Stimulated activated CD8-positive, alpha-beta memory T cell treated with anti-CD3 and anti-CD28 coated beads, Interleukin-4, amount 100 ng/mL, for 48 hours (primary cell): ENCODE results near the gene CD300H.
"Not testable (repeated sequence)": the region's sequence is repeated elsewhere in the genome, so short reads cannot be mapped to it uniquely, and the experiment has no call there.

Source experiments
- DNase-seq: peaks from one replicate; pipeline ENCODE4 v3.0.0-alpha.2; 2020

Gene CD300H

DNA sequence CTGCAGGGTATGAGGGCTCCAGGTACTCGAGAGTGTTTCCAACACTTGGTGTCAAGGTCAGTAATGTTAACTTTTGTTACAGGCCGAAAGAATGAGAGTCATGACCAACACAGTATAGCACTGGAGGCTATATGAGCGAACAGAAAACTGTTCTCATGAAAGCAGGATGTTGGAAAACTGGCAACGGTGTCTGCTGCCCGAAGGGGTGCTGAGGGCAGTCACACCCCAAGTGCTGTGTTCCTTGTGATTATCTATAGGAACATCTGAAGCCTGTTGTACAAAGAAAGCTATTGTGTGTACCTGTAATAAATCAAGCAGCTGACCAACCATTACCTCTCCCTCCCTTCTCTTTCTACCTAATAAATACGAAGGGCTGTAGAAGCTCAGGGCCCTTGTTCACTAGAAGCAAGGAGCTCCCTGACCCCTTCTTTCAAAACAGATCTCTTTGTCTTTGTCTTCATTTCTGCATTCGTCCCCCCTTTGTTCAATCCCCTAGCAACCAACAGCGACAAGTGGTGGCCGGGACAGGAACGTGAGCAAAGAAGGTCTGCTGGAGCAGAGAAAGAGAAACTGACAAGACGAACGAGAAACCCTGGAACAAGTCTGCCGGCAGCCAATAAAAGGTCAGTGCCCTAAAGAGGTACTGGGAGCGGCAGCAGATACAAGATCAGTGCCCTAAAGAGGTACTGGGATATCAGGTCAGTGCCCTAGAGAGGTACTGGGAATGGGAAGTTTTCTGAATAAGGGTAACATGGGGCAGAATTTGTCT, 17.2 kb upstream of the CD300H start:
- no peak for DNase-seq

DNA sequence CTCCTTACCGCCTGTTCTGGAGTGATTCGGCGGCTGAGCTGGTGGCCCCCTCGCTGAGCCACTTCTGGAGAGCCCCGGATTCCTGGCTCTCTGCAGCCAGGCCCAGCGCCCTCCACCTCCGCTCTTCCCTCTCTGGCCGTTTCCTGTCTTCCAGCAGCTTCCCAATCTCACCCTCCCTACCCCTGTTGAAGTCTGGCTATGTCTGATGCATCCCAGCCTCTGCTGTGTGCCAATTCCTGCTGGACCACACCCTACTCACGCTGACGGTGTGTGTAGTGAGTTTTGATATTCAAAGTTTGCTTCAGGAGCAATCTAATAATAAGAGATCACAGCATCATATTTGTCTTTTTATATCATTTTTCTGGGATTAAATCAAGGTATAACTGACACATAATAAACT, 15.3 kb upstream of the CD300H start:
- DNase-seq, result no peak

DNA sequence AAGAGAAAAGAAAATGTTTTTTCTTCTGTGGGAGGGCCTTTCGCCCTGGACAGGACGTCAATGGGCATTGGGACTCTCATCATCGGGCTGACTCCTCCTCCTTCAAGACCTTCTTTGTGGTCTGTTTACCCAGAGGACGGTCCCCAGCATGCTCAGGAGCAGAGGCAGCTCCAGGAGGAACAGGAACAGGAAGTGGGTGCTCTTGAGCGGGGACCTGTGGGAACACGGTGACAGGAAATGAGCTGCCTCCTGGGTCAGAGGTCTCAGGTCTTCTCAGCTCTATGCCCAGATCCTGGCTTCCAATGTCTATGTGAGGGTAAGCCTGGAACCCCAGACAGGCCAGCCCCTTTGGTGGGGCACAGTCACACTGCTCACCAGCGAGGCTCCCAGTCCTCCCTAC, 12.6 kb upstream of the CD300H start:
- no peak for DNase-seq

DNA sequence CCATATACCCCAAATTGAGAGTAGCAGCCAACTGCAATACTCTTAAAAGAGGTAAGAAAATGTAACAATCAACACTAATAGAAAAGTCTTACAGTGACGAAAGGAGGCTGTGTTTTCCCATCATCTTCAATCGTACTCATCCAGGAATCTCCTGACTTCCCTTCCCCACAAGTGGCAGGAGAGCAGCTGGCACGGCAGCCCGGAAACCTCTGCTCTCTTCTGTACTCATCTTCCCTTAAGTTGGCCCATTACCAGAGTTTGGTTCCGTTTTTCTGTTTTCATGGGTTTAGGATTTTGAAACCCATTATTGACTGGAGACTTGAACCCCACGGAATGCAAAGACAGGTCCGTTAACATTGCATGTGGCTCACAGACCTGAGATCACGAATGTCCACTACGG, 11.7 kb upstream of the CD300H start:
- DNase-seq, result no peak

- DNase-seq, result no peak
Measured at GRCh38 chr17:74574489-74575142, 7.3 kb upstream of the CD300H start.

GRCh38 chr17:74573635-74574034, 6.3 kb upstream of the CD300H start:
- not testable (repeated sequence) for DNase-seq

GRCh38 chr17:74573169-74573568, 5.9 kb upstream of the CD300H start:
- no peak for DNase-seq

- no peak for DNase-seq
Measured at GRCh38 chr17:74571621-74572270, 4.4 kb upstream of the CD300H start.

GRCh38 chr17:74569020-74570003, 2.0 kb upstream of the CD300H start:
- peak; percentile 49 for DNase-seq

- no peak for DNase-seq
Measured at GRCh38 chr17:74568106-74568873, 981 bp upstream of the CD300H start.

- DNase-seq, result peak; percentile 66
Measured at GRCh38 chr17:74566132-74566753, 1.1 kb downstream of the CD300H start.

GRCh38 chr17:74565126-74565525, 2.2 kb downstream of the CD300H start:
- DNase-seq, result no peak

DNA sequence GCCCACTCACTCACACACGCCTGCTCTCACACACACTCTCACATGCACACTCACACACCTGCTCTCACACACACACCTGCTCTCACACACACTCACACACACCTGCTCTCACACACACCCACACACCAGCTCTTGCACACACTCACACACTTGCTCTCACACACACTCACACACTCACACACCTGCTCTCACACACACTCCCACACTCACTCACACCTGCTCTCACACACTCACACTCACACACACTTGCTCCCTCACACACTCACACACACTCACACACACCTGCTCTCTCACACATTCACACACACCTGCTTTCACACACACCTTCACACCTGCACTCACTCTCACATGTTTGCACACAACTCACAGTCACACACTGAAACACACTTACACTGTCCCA, 4.0 kb downstream of the CD300H start:
- no peak for DNase-seq

DNA sequence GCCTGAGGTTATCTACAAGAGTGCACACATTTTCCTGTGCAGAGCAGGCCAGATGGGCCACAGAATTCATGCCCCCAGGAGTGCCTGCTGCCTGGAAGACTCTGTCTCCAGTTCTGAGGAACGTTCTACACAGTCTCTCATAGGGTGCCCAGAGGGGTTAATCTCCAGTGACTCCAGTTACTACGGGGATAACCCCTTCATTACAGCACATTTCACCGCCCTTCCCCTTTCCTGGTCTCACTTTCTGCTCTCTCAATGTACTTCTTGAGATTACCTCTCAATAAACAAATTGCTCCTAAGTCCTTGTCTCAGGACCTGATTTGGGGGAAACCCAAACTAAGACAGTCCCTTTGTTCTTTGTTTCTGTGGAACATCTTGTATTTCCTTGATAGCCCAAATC, 5.7 kb downstream of the CD300H start:
- no peak for DNase-seq

- no peak for DNase-seq
Measured at GRCh38 chr17:74558882-74559519, 8.3 kb downstream of the CD300H start.

- not testable (repeated sequence) for DNase-seq
Measured at GRCh38 chr17:74558402-74558801, 8.9 kb downstream of the CD300H start.

- DNase-seq, result no peak
Measured at GRCh38 chr17:74555427-74555940, 11.8 kb downstream of the CD300H start.

DNA sequence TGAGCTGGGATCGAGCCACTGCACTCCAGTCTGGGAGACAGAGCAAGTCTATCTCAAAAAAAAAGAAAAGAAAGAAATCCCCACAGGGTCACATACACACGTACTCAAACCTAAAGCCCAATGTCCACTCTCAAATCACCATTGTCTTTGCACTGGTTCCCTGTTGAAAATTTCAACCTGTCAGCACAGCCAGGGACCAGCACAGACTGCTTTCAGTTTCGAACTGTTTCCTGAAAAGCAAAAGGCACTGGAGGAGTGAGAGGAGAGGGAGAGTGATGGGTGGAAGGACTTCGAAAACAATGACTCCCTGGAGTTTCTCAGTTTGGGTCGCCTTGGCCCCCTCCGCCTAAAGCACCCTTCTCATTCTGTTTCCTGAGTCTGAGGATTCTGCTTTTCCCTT, 12.4 kb downstream of the CD300H start:
- DNase-seq, result no peak

- no peak for DNase-seq
Measured at GRCh38 chr17:74552037-74552436, 15.3 kb downstream of the CD300H start.

DNA sequence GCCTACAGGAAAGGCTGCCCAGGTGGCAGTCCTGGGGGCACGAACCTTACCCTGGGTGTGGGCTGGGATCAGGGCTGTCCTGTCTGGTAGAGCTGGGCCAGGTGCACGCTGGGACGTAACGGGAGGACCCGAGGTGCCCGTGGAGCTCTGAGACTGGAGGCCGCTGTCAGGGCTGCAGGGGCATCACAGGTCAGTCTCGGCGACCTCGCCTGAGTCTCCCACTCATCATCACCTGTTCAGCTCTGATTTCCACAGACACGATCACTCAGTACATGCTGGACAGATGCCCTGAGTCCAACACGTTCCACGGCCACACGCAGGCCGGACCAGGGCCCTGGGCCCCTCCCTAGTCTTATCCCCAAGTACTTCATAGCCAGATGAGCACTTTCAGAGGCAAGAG, 16.7 kb downstream of the CD300H start:
- no peak for DNase-seq

- DNase-seq, result no peak
Measured at GRCh38 chr17:74549343-74549742, 18.0 kb downstream of the CD300H start.
